GM12892 (cell line): Measurements from ENCODE around the gene IL1RAPL2.

Source experiments
- POLR2A ChIP-seq: IDR thresholded peaks from 2 replicates; pipeline ENCODE4 v1.6.1; 2011; ENCODE audit warnings: low read depth, low read length, control low read depth
- POLR2AphosphoS5 ChIP-seq: IDR thresholded peaks from 2 replicates; pipeline ENCODE4 v1.6.1; 2011; ENCODE audit warnings: low read depth, low read length, control low read depth
- TAF1 ChIP-seq: IDR thresholded peaks from 2 replicates; pipeline ENCODE4 v1.6.1; 2011; ENCODE audit warnings: low read depth, mild to moderate bottlenecking, control low read depth, low read length, borderline replicate concordance

DNA sequence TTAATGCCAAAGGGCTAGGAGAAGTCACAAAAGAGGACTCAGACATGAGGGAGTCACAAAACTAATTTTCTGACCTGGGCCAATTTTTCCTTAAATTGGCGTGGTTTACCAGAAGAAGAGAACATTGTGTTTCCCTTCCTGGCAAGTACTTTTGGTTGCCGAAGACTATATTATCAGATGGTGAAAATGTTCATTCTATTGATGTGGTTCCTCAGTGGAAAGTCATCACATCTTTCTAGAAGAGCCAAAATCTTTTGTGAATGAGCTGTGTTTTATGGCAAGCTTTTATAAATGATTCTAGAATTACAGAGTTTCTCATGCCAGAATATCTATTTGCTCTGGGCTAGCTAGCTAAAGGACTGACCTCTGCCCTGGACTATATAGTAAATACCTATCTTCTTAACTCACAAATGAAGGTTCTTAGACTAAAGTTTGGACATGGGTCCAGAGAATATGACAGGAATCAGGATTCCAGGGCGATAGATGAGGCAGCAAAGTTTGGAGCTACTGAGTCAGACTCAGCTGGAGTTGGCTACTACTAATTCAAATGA, 288.9 kb downstream of the IL1RAPL2 start:
- no peak for TF ChIP-seq POLR2AphosphoS5
- no peak for TF ChIP-seq POLR2A
- no peak for TF ChIP-seq TAF1
